ENCODE results near the gene ADGRB3. TPM values are rescaled to one million over a fixed set of nuclear protein-coding genes. Genes with fewer than 3 reads are reported as not detected.
"Not testable (repeated sequence)": the region's sequence is repeated elsewhere in the genome, so short reads cannot be mapped to it uniquely, and the experiment has no call there.

ADGRB3 gene
- total RNA-seq, 4 donors from 2014 or later: 5.3 to 15.6 (median 7.6) TPM

DNA sequence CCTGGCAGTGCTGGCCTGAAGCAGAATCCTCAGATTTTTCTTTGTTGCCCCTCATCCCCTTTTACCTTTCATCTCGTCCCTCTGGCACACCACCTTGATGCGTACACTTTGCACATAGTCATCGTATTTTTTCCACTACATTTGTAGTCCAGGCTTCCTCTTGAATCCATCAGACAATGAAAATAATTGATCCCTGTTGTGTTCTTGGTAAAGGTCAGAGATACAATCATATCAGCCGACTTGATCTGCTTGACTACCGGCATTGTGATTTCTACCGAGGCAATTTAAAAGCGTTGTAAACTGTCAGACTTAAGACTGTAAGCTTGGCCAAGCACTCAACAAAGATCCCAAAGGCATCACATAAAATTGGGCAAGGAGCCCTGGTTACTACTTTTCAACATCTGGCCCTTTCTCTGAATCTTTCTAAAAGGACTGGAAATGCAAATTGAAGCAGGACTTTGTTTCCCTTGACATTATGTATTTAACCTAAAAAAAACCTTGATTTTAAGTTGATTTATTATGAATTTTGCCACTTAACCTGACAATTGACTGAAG lies 649.2 kb downstream of the ADGRB3 start:
- intact Hi-C loops (cut with DNase I; ENCODE audit: low total_unique reads): no loop called here
- no peak for DNase-seq
- H3K36me3 ChIP-seq: no peaks in the 10 kb centered on the region
- H3K4me3 ChIP-seq: no peak overlapping the region
- H3K4me1 ChIP-seq: no peaks in the 10 kb centered on the region
- no peaks in the 10 kb centered on the region for H3K27me3 ChIP-seq
- TF ChIP-seq, protein P1, sequence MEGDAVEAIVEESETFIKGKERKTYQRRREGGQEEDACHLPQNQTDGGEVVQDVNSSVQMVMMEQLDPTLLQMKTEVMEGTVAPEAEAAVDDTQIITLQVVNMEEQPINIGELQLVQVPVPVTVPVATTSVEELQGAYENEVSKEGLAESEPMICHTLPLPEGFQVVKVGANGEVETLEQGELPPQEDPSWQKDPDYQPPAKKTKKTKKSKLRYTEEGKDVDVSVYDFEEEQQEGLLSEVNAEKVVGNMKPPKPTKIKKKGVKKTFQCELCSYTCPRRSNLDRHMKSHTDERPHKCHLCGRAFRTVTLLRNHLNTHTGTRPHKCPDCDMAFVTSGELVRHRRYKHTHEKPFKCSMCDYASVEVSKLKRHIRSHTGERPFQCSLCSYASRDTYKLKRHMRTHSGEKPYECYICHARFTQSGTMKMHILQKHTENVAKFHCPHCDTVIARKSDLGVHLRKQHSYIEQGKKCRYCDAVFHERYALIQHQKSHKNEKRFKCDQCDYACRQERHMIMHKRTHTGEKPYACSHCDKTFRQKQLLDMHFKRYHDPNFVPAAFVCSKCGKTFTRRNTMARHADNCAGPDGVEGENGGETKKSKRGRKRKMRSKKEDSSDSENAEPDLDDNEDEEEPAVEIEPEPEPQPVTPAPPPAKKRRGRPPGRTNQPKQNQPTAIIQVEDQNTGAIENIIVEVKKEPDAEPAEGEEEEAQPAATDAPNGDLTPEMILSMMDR (IDR thresholded peaks at IDR 0.05): no peak
- TF ChIP-seq POLR2A (IDR thresholded peaks at IDR 0.05): no peak
- no peak overlapping the region for H3K27ac ChIP-seq
- H3K9me3 ChIP-seq: no peaks in the 10 kb centered on the region

- no peak for DNase-seq
- H3K36me3 ChIP-seq: no peaks in the 10 kb centered on the region
- no peak overlapping the region for H3K27ac ChIP-seq
- H3K9me3 ChIP-seq: no peaks in the 10 kb centered on the region
- TF ChIP-seq POLR2A (IDR thresholded peaks at IDR 0.05): no peak
- TF ChIP-seq, protein P1 (IDR thresholded peaks at IDR 0.05): no peak
- H3K4me3 ChIP-seq: no peak overlapping the region
- H3K4me1 ChIP-seq: no peaks in the 10 kb centered on the region
- H3K27me3 ChIP-seq: no peaks in the 10 kb centered on the region
- intact Hi-C loops (cut with DNase I; ENCODE audit: low total_unique reads): no loop called here
These were observed 650.0 kb downstream of the ADGRB3 start for GRCh38 chr6:69285054-69285453.

DNA sequence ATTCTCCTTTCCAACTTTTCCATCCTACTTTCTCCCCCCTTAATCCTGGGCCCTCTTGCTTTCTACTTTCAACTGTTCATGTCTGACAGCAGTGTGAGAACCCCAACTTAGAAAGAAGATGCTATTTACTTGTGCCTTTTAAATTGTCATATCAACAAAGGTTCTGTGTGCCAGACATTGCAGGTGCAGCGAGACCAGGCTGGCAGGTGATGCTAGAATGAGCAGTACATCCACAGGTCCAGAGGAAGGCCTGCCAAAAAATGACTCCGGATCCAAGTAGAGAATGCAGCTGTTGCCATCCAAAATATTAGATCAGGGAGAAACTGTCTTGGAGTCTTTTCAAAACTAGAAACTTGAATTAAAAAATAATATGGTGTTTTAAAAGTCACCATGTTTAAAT lies 651.2 kb downstream of the ADGRB3 start:
- TF ChIP-seq POLR2A (IDR thresholded peaks at IDR 0.05): no peak
- TF ChIP-seq, protein P1 (IDR thresholded peaks at IDR 0.05): no peak
- H3K27ac ChIP-seq: no peak overlapping the region
- intact Hi-C loops (cut with DNase I; ENCODE audit: low total_unique reads): no loop called here
- H3K4me3 ChIP-seq: no peak overlapping the region
- no peak for DNase-seq
- H3K4me1 ChIP-seq: no peaks in the 10 kb centered on the region
- H3K9me3 ChIP-seq: no peaks in the 10 kb centered on the region
- H3K36me3 ChIP-seq: no peaks in the 10 kb centered on the region
- no peaks in the 10 kb centered on the region for H3K27me3 ChIP-seq

DNA sequence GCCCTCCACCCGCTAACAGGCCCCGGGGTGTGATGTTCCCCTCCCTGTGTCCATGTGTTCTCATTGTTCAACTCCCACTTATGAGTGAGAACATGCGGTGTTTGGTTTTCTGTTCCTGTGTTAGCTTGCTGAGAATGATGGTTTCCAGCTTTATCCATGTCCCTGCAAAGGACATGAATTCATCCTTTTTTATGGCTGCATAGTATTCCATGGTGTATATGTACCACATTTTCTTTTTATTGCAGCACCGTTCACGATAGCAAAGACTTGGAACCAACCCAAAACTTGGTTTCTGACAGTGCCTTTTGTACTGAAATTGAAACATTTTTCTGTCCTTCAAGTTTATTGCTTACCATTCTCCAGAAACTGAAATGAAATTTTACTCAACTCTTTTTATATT lies 653.1 kb downstream of the ADGRB3 start:
- intact Hi-C loops (cut with DNase I; ENCODE audit: low total_unique reads); DNase-seq; H3K9me3 ChIP-seq; H3K27me3 ChIP-seq; H3K4me1 ChIP-seq; H3K27ac ChIP-seq; H3K4me3 ChIP-seq; H3K36me3 ChIP-seq: not testable (repeated sequence)

- H3K4me1 ChIP-seq: no peaks in the 10 kb centered on the region
- no peaks in the 10 kb centered on the region for H3K9me3 ChIP-seq
- H3K27me3 ChIP-seq: no peaks in the 10 kb centered on the region
- no peaks in the 10 kb centered on the region for H3K36me3 ChIP-seq
- no peak for DNase-seq
- intact Hi-C loops (cut with DNase I; ENCODE audit: low total_unique reads): no loop called here
- TF ChIP-seq, protein P1 (IDR thresholded peaks at IDR 0.05): no peak
- TF ChIP-seq POLR2A (IDR thresholded peaks at IDR 0.05): no peak
- no peak overlapping the region for H3K4me3 ChIP-seq
- no peak overlapping the region for H3K27ac ChIP-seq
These were observed 654.8 kb downstream of the ADGRB3 start for GRCh38 chr6:69289689-69290495.
